Activated gamma-delta T cell treated with Interleukin-2 at 50 U/mL for 16 hours (primary cell): ENCODE measurements around the gene GSTM1.
"Not testable (repeated sequence)": the region's sequence is repeated elsewhere in the genome, so short reads cannot be mapped to it uniquely, and the experiment has no call there.

Experiments
- DNase-seq: peaks from one replicate; pipeline ENCODE4 v3.0.0-alpha.2; 2020

GSTM1 gene

GRCh38 chr1:109704173-109704572 lies 16.6 kb downstream of the GSTM1 start:
- DNase-seq, result no peak

DNA sequence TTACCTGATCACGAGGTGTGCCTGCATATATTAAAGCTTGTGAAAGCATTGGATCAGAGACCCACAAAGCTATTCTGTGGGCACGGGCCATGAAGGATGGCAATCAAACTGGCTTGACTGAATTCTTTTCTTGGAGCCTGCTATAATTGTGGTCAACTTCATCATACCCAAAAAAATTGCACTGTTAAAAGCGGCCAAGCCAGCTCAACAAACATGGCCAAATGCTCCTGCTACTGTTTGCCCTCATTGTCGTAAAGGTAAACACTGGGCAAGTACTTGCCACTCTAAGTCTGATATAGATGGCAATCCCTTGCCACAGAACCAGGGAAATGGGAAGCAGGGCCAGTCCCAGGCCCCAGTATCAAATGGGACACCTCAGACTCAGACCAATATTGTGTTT lies 17.8 kb downstream of the GSTM1 start:
- DNase-seq, result no peak

DNA sequence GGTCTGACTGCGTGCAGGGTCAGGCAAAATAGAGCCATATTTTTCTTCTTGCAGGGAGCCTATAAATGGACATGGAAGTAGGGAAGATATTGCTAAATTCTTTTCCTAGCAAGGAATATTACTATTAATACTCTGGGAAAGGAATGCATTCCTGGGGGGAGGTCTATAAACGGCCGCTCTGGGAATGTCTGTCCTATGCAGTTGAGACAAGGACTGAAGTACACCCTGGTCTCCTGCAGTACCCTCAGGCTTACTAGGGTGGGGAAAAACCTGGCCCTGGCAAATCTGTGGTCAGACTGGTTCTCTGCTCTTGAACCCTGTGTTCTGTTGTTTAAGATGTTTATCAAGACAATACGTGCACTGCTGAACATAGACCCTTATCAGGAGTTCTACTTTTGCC lies 21.3 kb downstream of the GSTM1 start:
- not testable (repeated sequence) for DNase-seq

GRCh38 chr1:109709822-109710221 lies 22.2 kb downstream of the GSTM1 start:
- not testable (repeated sequence) for DNase-seq

DNA sequence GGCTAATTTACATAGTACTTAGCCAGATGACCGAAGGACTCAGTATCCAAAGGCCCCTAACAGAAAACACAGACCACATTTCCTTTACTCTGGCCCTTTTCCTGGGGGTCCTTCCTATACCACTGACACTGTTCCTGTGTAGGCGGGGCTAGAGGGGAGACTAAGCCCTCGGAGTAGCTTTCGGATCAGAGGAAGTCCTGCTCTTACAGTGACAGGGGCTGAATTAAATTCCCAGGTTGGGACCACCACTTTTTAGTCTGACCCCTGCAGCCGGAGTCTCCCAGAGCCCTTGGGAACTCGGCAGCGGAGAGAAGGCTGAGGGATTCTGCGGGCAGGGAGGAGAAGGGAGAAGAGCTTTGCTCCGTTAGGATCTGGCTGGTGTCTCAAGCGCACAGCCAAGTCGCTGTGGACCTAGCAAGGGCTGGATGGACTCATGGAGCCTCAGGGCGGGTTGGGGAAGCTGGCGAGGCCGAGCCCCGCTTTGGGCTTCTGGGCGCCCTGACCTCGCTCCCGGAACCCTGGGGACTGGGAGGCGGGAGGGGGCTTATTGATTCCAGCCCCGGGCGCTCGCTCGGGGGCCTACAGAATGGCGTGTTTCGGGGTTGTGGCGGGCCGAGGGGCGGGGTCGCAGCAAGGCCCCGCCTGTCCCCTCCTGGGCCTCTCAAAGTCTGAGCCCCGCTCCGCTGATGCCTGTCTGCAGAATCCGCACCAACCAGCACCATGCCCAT lies 24.1 kb downstream of the GSTM1 start, which contains the start of gene GSTM5:
Gene GSTM5, plus strand, starts transcription at position 659 of the 728 bp plus-strand sequence. Its CDS starts 62 bp downstream, at position 721.
- DNase-seq, result not testable (repeated sequence)

- DNase-seq, result no peak
These were observed 24.8 kb downstream of the GSTM1 start for GRCh38 chr1:109712321-109712864.

- DNase-seq, result no peak
These were observed 26.0 kb downstream of the GSTM1 start for GRCh38 chr1:109713636-109714035.

DNA sequence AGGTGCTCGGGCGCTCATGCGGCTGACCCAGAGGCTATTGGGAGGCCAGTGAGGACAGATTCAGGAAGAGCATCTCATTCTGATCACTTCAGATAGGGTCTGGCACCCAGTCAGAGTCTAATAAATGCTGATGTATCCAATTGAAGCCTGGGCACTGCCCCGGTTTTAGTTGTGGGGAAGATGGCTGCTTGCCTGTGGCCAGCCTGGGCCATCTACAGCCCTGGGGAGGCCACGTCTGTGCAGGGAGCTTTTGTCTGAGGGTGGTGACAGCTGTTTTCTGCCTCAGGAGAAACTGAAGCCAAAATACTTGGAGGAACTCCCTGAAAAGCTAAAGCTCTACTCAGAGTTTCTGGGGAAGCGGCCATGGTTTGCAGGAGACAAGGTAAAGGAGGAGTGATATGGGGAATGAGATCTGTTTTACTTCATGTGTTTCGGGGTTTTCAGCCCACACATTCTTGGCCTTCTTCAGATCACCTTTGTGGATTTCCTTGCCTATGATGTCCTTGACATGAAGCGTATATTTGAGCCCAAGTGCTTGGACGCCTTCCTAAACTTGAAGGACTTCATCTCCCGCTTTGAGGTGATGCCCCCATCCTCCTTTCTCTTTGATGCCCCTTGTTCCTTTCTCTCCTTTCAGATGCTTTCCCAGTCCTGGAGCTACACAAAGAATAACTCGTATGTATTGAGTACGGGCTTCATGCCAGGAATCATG lies 27.2 kb downstream of the GSTM1 start:
- DNase-seq, result no peak

- DNase-seq, result no peak
These were observed 28.5 kb downstream of the GSTM1 start for GRCh38 chr1:109716121-109716520.

- DNase-seq, result no peak
These were observed 29.0 kb downstream of the GSTM1 start for GRCh38 chr1:109716570-109717090.

DNA sequence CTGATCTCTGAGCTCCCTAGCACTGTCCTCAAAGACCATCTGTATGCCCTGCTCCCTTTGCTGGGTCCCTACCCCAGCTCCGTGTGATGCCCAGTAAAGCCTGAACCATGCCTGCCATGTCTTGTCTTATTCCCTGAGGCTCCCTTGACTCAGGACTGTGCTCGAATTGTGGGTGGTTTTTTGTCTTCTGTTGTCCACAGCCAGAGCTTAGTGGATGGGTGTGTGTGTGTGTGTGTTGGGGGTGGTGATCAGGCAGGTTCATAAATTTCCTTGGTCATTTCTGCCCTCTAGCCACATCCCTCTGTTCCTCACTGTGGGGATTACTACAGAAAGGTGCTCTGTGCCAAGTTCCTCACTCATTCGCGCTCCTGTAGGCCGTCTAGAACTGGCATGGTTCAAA lies 30.1 kb downstream of the GSTM1 start:
- no peak for DNase-seq

GRCh38 chr1:109718495-109718894 lies 30.9 kb downstream of the GSTM1 start:
- no peak for DNase-seq

GRCh38 chr1:109719337-109719837 lies 31.8 kb downstream of the GSTM1 start:
- DNase-seq, result no peak

DNA sequence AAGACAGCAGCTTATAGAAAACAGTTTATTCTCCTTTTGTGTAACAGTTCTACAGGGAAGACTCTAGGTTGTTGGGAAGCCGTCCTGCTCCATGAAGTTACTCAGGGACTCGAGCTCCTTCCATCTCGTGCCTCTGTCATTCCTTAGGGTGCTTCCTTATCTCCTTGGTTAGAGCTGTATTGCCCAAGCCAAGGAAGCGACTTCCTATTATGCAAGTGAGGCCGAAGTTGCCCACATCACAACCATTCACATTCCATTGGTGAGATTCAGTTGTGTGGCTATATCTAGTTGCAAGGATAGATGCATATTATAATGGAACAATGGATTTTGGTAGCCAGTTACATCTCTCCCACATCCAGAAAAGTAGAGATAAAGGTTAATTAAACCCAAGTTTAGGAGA lies 33.4 kb downstream of the GSTM1 start:
- no peak for DNase-seq

DNA sequence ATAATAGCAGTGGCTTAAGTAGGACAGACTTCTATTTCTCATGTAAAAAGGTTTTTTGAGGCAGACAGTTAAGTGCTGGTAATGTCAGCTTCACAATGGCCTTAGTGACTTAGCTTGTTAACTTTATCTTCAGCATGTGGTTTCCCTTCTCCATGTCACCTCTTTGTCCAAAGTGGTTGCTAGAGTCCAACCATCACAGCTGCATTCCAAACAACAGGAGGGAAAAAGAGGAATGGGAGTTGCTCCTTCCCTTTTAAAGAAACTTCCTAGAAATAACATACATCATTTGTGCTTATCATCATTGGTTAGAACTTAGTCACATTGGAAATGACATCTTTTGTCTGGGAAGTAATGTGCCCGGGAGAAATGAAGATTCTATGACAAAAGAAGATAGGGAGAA lies 34.4 kb downstream of the GSTM1 start:
- no peak for DNase-seq

DNA sequence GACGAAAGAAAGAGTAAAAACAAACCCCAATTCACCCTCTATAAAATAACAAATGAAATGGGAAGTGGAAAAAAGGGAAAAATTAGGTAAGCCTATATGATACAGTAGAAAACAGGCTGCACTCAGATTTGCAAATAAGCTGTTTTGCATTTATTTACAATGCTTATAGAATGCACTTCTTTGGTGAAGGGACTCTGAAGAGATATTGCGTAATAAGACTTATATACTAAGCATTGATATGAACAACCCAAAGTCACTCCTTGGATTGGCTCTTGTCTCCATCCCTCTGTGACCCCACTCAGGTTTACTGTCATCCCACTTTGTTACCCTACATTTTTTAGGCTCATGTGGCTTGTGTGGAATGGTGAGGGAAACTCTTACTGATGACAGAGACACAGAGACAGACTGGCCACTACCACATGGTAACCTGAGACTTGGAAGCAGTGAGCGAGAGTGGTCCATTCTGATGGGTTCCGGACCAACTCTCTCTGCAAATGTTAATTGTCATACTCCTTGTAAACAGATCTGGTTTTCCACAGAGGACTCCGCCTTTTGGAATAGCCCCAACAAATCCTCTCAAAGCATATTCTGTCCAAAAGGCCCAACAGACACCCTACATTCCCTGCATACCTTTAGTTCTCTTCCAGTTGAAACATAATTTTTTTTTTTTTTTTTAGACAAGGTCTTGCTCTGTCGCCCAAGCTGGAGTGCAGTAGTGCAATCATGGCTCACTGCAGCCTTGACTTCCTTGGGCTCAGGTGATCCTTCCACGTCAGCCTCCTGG lies 35.5 kb downstream of the GSTM1 start:
- no peak for DNase-seq

DNA sequence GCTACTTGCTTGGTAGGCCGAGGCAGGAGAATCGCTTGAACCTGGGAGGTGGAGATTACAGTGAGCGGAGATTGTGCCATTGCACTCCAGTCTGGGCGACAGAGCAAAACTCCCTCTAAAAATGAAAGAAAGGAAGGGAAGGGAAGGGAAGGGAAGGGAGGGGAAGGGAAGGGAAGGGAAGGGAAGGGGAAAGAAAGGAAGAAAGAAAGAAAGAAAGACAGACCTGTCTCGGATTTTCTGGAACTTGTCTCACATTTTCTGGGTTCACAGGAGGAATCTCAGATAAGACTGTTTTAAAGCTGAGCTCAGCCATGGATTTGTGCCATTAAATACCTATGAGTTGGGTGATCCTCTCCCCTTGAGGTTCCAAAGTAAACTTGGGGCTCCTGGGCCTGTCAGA lies 37.3 kb downstream of the GSTM1 start:
- DNase-seq, result no peak

DNA sequence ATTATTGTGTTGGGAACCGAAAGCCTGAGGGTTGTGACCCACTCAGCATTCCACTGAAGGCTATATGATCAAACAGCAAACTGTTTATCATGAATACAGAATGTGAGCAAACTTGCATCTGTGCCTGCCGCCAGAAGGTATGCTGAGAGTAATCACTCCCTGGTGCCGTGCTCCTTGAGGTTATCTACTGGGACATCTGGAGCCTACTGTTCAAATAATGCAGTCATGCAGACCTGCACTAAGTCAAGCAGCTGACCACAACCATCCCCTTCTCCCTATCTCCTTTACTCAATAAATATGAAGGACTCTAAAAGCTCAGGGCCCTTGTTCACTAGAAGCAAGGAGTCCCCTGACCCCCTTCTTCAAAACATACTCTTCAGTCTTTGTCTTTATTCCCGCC lies 37.9 kb downstream of the GSTM1 start:
- DNase-seq, result no peak

DNA sequence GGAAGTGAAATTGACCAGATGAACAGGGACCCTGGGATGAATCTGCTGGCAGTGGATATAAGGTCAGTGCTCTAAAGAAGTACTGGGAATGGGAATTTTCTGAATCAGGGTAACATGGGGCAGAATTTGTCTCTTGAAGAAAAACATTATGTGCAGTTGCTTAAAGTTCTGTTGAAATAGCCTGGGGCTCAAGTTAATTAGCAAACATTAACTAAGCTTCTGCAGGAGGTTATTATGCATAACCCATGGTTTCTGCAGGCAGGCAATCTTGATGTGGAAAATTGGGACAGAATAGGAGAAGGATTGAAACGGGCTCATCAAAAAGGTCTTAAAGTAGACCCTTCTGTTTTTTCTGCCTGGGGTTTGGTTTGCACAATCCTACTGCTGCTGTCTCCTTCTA lies 38.4 kb downstream of the GSTM1 start:
- DNase-seq, result no peak

GRCh38 chr1:109726728-109727373 lies 39.2 kb downstream of the GSTM1 start:
- no peak for DNase-seq

DNA sequence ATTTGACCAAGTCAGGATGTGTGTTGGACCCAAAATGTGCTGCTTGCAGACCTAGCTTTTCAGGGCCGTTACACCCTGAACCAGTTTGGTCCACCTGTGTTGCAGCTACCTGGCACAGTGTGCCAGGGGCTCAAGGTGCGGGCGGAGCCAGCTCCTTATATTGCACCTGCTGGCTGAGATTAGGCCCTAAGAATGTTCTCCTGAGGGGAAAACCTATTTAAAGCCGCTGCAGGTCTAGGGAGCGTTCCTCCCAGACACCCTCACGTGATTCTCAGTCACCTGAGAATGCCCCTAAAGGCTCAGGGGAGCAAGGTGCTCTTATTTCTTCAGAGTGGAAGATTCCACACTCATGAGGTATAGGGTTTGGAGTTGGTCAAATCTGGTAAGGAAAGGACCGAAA lies 41.3 kb downstream of the GSTM1 start:
- no peak for DNase-seq

- no peak for DNase-seq
These were observed 43.0 kb downstream of the GSTM1 start for GRCh38 chr1:109730666-109731065.
